Measurements from ENCODE around the gene PTPMT1. TPM values are rescaled to one million over a fixed set of nuclear protein-coding genes. Genes with fewer than 3 reads are reported as not detected.

Gene PTPMT1
- total and polyA plus RNA-seq, 8 donors: 35.0 to 75.2 (median 42.0) TPM

DNA sequence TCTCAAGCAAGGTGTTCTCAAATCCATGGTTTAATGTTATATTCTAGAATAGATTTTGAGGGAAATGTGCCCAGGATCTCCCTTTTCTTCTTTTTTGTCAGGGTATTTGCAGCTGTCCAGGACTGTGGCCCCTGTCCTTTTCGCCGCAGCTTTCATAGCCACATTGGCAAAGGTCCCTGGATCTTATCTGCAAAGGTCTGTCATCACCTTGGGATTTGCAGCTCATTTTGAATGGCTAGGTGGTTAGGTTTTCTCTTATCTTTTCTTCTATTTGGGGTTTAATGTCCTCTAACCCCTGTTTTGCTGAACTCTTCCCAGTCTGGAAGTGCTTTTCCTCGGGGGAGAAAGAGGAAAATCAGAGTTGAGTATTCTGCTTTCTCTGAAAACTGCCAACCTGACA lies 40.5 kb downstream of the PTPMT1 start:
- TF ChIP-seq, protein P1, sequence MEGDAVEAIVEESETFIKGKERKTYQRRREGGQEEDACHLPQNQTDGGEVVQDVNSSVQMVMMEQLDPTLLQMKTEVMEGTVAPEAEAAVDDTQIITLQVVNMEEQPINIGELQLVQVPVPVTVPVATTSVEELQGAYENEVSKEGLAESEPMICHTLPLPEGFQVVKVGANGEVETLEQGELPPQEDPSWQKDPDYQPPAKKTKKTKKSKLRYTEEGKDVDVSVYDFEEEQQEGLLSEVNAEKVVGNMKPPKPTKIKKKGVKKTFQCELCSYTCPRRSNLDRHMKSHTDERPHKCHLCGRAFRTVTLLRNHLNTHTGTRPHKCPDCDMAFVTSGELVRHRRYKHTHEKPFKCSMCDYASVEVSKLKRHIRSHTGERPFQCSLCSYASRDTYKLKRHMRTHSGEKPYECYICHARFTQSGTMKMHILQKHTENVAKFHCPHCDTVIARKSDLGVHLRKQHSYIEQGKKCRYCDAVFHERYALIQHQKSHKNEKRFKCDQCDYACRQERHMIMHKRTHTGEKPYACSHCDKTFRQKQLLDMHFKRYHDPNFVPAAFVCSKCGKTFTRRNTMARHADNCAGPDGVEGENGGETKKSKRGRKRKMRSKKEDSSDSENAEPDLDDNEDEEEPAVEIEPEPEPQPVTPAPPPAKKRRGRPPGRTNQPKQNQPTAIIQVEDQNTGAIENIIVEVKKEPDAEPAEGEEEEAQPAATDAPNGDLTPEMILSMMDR (IDR thresholded peaks at IDR 0.05): no peak
- H3K4me3 ChIP-seq: no peak overlapping the region
- no peak overlapping the region for H3K27ac ChIP-seq
- no peaks in the 10 kb centered on the region for H3K4me1 ChIP-seq
- no peaks in the 10 kb centered on the region for H3K9me3 ChIP-seq
- no peaks in the 10 kb centered on the region for H3K27me3 ChIP-seq
- no peaks in the 10 kb centered on the region for H3K36me3 ChIP-seq
- ATAC-seq: no peak
- no peak for DNase-seq
- intact Hi-C loops (cut with DNase I): no loop called here

DNA sequence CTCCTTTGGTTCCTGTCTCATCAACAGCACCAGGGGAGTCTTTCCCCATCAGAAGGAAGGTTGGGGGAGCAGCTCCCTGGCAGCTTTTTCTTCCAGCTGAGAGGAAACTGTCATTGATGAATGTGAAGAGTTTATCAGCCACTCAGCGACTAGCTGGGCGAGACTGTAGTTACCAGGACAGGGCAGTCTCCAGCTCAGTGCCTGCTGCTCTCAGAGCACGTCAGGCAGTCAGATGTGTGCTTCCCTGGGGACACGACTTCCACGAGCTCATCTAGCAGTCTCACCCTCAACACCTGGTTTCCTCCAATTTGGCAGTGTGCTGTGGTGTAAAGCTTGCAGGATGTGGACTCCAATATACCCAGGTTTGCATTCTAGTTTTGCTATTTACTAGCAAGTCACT lies 41.3 kb downstream of the PTPMT1 start:
- no peak overlapping the region for H3K4me3 ChIP-seq
- no peaks in the 10 kb centered on the region for H3K9me3 ChIP-seq
- H3K27me3 ChIP-seq: no peaks in the 10 kb centered on the region
- ATAC-seq: no peak
- H3K27ac ChIP-seq: no peak overlapping the region
- no peak for DNase-seq
- no peaks in the 10 kb centered on the region for H3K36me3 ChIP-seq
- intact Hi-C loops (cut with DNase I): no loop called here
- no peaks in the 10 kb centered on the region for H3K4me1 ChIP-seq
- TF ChIP-seq, protein P1 (IDR thresholded peaks at IDR 0.05): no peak

DNA sequence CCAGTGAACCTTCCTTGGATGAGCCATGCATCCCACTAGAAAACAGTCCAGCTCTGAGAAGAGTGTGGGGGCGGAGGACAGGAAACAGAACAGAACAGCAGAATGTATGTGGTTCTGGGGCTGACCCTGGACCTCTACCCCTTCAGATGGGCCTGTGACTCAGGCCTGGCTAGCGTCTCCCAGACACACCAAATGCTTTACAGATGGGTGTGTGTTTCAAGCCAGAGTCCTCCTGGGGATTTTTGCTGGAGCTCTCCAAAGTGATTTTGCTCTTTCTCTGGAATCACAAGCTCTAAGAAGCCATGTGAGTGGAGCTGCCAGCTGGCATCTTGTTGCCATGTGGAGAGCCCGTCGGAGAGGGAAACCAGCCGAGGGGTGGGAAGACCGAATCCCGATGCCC lies 42.0 kb downstream of the PTPMT1 start:
- no peak overlapping the region for H3K27ac ChIP-seq
- ATAC-seq: peak; percentile 81
- no peaks in the 10 kb centered on the region for H3K9me3 ChIP-seq
- no peak for DNase-seq
- H3K36me3 ChIP-seq: no peaks in the 10 kb centered on the region
- H3K4me3 ChIP-seq: no peak overlapping the region
- TF ChIP-seq, protein P1 (IDR thresholded peaks at IDR 0.05): no peak
- H3K27me3 ChIP-seq: no peaks in the 10 kb centered on the region
- H3K4me1 ChIP-seq: no peaks in the 10 kb centered on the region
- intact Hi-C loops (cut with DNase I): no loop called here

DNA sequence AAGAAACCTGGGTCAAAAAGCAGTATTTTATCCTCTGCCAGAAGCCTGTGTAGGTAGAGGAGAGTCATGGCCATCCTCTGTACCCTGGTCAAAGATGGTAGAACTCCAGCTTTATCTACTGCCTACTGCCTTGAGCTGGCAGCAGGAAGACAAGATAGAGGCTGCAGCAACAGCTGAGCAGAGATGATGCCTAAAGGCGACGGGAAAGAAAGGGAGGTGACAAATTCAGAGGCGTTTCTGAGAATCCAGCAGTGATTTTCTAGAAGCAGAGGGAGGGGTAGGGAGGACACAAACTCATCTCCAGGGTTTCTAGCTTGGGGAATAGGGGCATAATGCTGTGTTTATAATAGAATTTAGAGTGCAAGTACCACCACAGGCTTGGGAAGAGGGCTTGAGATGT lies 44.3 kb downstream of the PTPMT1 start:
- no peaks in the 10 kb centered on the region for H3K9me3 ChIP-seq
- TF ChIP-seq, protein P1 (IDR thresholded peaks at IDR 0.05): no peak
- H3K27me3 ChIP-seq: no peaks in the 10 kb centered on the region
- H3K4me1 ChIP-seq: no peaks in the 10 kb centered on the region
- intact Hi-C loops (cut with DNase I): no loop called here
- DNase-seq (no peak), ATAC-seq (no peak)
- H3K36me3 ChIP-seq: no peaks in the 10 kb centered on the region
- H3K4me3 ChIP-seq: no peak overlapping the region
- no peak overlapping the region for H3K27ac ChIP-seq

DNA sequence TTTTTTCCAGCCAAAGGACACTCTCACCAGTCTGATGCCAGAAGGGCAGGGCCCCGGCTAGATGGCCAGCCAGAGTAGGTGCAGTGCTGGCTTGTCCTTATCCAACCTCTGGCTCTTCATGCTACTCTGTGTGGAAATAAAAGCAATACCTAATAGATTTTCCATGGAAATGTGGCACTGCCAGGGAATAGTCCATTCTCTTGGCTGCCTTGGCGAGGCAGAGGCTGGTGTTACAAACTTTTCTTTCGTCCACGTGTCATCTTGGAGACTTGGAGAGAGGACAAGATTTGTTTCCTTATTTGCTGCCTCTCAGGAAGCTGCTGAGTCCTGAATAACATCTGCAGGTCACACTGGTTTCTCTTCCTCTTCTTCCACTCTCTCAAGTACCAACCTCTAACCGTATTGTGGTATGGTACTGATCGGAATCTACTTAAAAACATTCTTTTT lies 46.0 kb downstream of the PTPMT1 start:
- ATAC-seq: peak; percentile 51
- peaks cover 0 to 5% of the 10 kb centered on the region in 2 donors for H3K36me3 ChIP-seq
- no peak overlapping the region for H3K4me3 ChIP-seq
- H3K4me1 ChIP-seq: no peaks in the 10 kb centered on the region
- no peak overlapping the region for H3K27ac ChIP-seq
- no peak for DNase-seq
- intact Hi-C loops (cut with DNase I): no loop called here
- H3K9me3 ChIP-seq: no peaks in the 10 kb centered on the region
- TF ChIP-seq, protein P1 (IDR thresholded peaks at IDR 0.05): no peak
- no peaks in the 10 kb centered on the region for H3K27me3 ChIP-seq

All from left lung (tissue), 10 donors.